ENCODE measurements around the gene SLC9A1. TPM values are rescaled to one million over a fixed set of nuclear protein-coding genes. Genes with fewer than 3 reads are reported as not detected.

The SLC9A1 gene
- total RNA-seq, 1 experiment from 2014 or later = 25.2 TPM

GRCh38 chr1:27049607-27050006 lies 105.3 kb downstream of the SLC9A1 start:
- TF ChIP-seq CTCF (conservative IDR thresholded peaks at IDR 0.05; ENCODE audit: low read depth, low read length) = no peak
- ATAC-seq (no peak), DNase-seq (no peak)
- H3K79me2 ChIP-seq (ENCODE audit: low read length) = no peaks in the 10 kb centered on the region
- intact Hi-C loops (cut with micrococcal nuclease) = no loop called here
- no peak overlapping the region for H3K4me2 ChIP-seq (ENCODE audit: low read length)
- H3K9me3 ChIP-seq (ENCODE audit: low read length) = no peaks in the 10 kb centered on the region
- H3K36me3 ChIP-seq (ENCODE audit: low read depth, low read length) = no peaks in the 10 kb centered on the region
- ChIA-PET POLR2A (ENCODE audit: unreplicated experiment) (interaction anchor here (0.6 kb wide), 1 partner anchor 50 kb away, joined by 4 read pairs; no protein-coding TSS in a partner anchor), CTCF (no interaction called here)
- no peaks in the 10 kb centered on the region for H3K9me2 ChIP-seq (replicated peaks; ENCODE audit: low read length)
- no peak overlapping the region for H3K27ac ChIP-seq (ENCODE audit: low read length)
- H3F3A ChIP-seq (ENCODE audit: low read length, unreplicated experiment) = no peaks in the 10 kb centered on the region
- no peaks in the 10 kb centered on the region for H3K27me3 ChIP-seq (ENCODE audit: low read length)
- H3K9ac ChIP-seq (ENCODE audit: low read length) = no peak overlapping the region
- peaks cover 4% of the 10 kb centered on the region; the same call in 1 of the 2 replicates for H3K4me1 ChIP-seq (ENCODE audit: insufficient read depth, low read length)
- no peak overlapping the region for H2AFZ ChIP-seq (ENCODE audit: low read length)
- no peaks in the 10 kb centered on the region for H4K20me1 ChIP-seq (ENCODE audit: low read length)
- no peak overlapping the region for H3K4me3 ChIP-seq (ENCODE audit: low read length)
- BruUV-seq (replicated peaks) = no TSS peak

- no peak for DNase-seq
- Histone ChIP-seq H3F3A (ENCODE audit: low read length, unreplicated experiment) (no peaks in the 10 kb centered on the region), H3K79me2 (ENCODE audit: low read length) (no peaks in the 10 kb centered on the region), H3K27me3 (ENCODE audit: low read length) (no peaks in the 10 kb centered on the region), H3K4me2 (ENCODE audit: low read length) (no peak overlapping the region), H4K20me1 (ENCODE audit: low read length) (no peaks in the 10 kb centered on the region), H3K4me3 (ENCODE audit: low read length) (no peak overlapping the region), H3K36me3 (ENCODE audit: low read depth, low read length) (no peaks in the 10 kb centered on the region), H3K9ac (ENCODE audit: low read length) (no peak overlapping the region), H3K27ac (ENCODE audit: low read length) (no peak overlapping the region), H2AFZ (ENCODE audit: low read length) (no peak overlapping the region), H3K4me1 (ENCODE audit: insufficient read depth, low read length) (peaks cover 4% of the 10 kb centered on the region; the same call in 1 of the 2 replicates), H3K9me2 (replicated peaks; ENCODE audit: low read length) (no peaks in the 10 kb centered on the region), H3K9me3 (ENCODE audit: low read length) (no peaks in the 10 kb centered on the region)
- CTCF ChIA-PET = no interaction called here
- BruUV-seq (replicated peaks) = no TSS peak
- intact Hi-C loops (cut with micrococcal nuclease) = no loop called here
- ATAC-seq = no peak
- POLR2A ChIA-PET (ENCODE audit: unreplicated experiment) = no interaction called here
- TF ChIP-seq EZH2phosphoT487 (IDR thresholded peaks at IDR 0.05; ENCODE audit: borderline replicate concordance, low read length) (no peak), CTCF (conservative IDR thresholded peaks at IDR 0.05; ENCODE audit: low read depth, low read length) (no peak), EZH2 (IDR thresholded peaks at IDR 0.05; ENCODE audit: low read length, unreplicated experiment) (no peak)
Observed at GRCh38 chr1:27049100-27049499, 105.8 kb downstream of the SLC9A1 start.

Other genes starting within 250 kb of the SLC9A1 start
- not detected in 2 replicates for gene NR0B2, start 241.2 kb downstream of the SLC9A1 start, total RNA-seq (2014; rRNA removed)
- 149 and 198 TPM in 2 replicates for gene NUDC, start 233.4 kb downstream of the SLC9A1 start, total RNA-seq (2014; rRNA removed)
- 21.7 and 22.9 TPM in 2 replicates for gene KDF1, start 194.7 kb downstream of the SLC9A1 start, total RNA-seq (2014; rRNA removed)
- gene TRNP1, start 161.4 kb downstream of the SLC9A1 start, total RNA-seq (2014; rRNA removed) = 108 and 109 TPM in 2 replicates
- gene TENT5B, start 142.3 kb downstream of the SLC9A1 start, total RNA-seq (2014; rRNA removed) = 20.0 and 21.4 TPM in 2 replicates
- gene WDTC1, start 79.5 kb upstream of the SLC9A1 start, total RNA-seq (2014; rRNA removed) = 23.7 and 28.6 TPM in 2 replicates
- 50.3 and 57.4 TPM in 2 replicates for gene TMEM222, start 167.0 kb upstream of the SLC9A1 start, total RNA-seq (2014; rRNA removed)
- 26.8 and 34.3 TPM in 2 replicates for gene SYTL1, start 186.9 kb upstream of the SLC9A1 start, total RNA-seq (2014; rRNA removed)
- gene MAP3K6, start 211.8 kb upstream of the SLC9A1 start, total RNA-seq (2014; rRNA removed) = 25.1 and 44.5 TPM in 2 replicates
- not detected in 2 replicates for gene FCN3, start 219.7 kb upstream of the SLC9A1 start, total RNA-seq (2014; rRNA removed)
- 0.40 and 0.47 TPM in 2 replicates for gene CD164L2, start 228.2 kb upstream of the SLC9A1 start, total RNA-seq (2014; rRNA removed)
- gene GPR3, start 237.5 kb upstream of the SLC9A1 start, total RNA-seq (2014; rRNA removed) = 4.7 TPM in 2 replicates

Measured in PC-3 (cell line).